IMR-90 (cell line): ENCODE results near the gene RAB3C. TPM values are rescaled to one million over a fixed set of nuclear protein-coding genes. Genes with fewer than 3 reads are reported as not detected.

Experiments
- ATAC-seq: fragments of 200-7000 bp; cut with Tn5 transposase; 2 replicates; pipeline ENCODE4 v1.9.1; 2020; ENCODE audit warnings: low read depth, mild to moderate bottlenecking, moderate library complexity
- BruUV-seq: library from RNA; stranded (reverse); fragments of 400-500 nt; replicated peaks from 2 replicates; lab custom pipeline; 2021; lab: Mats Ljungman, UMichigan
- CTCF ChIA-PET: fragments of 300-600 bp; formaldehyde crosslinking; extraction: SDS; loops from one replicate; lab custom pipeline; 2021; ENCODE audit warnings: antibody characterized with exemption; lab: Yijun Ruan, JAX
- POLR2A ChIA-PET: fragments of 300-600 bp; sonication (Branson Sonifier 250); formaldehyde crosslinking; loops from one replicate; lab custom pipeline; 2022; ENCODE audit warnings: antibody characterized with exemption; ENCODE audit not compliant: unreplicated experiment; lab: Charles Lee
- DNase-seq: peaks from one replicate; pipeline ENCODE4 v3.0.0; 2013
- H2AFZ ChIP-seq: replicated peaks from 2 replicates; pipeline ENCODE3; 2013; ENCODE audit warnings: low read length, mild to moderate bottlenecking; ENCODE audit not compliant: poor library complexity
- H2AK5ac ChIP-seq: 2 replicates; pipeline ENCODE4 v1.6.1; 2013; ENCODE audit warnings: low read depth, low read length, inconsistent platforms
- H2AK9ac ChIP-seq: replicated peaks from 2 replicates; pipeline ENCODE3; 2013; ENCODE audit warnings: mild to moderate bottlenecking, low read depth, low read length, moderate library complexity; ENCODE audit not compliant: poor library complexity
- H2BK120ac ChIP-seq: 2 replicates; pipeline ENCODE4 v1.6.1; 2013; ENCODE audit warnings: low read depth, low read length, inconsistent platforms
- H2BK15ac ChIP-seq: 3 replicates; pipeline ENCODE4 v1.6.1; 2013; ENCODE audit warnings: low read depth, low read length, inconsistent platforms
- H2BK20ac ChIP-seq: 2 replicates; pipeline ENCODE4 v1.6.1; 2013; ENCODE audit warnings: low read depth, mild to moderate bottlenecking, inconsistent platforms, low read length, moderate library complexity
- H2BK5ac ChIP-seq: 2 replicates; pipeline ENCODE4 v1.6.1; 2013; ENCODE audit warnings: mild to moderate bottlenecking, low read depth, low read length, inconsistent platforms; ENCODE audit not compliant: poor library complexity, severe bottlenecking
- H3K14ac ChIP-seq: replicated peaks from 2 replicates; pipeline ENCODE4 v1.6.1; 2013; ENCODE audit warnings: low read depth, low read length, inconsistent platforms
- H3K18ac ChIP-seq: 2 replicates; pipeline ENCODE4 v1.6.1; 2013; ENCODE audit warnings: low read depth, low read length, control low read depth
- H3K23ac ChIP-seq: 2 replicates; pipeline ENCODE4 v1.6.1; 2013; ENCODE audit warnings: low read depth, low read length, inconsistent platforms
- H3K27ac ChIP-seq: 2 replicates; pipeline ENCODE4 v1.5.1; 2013; ENCODE audit warnings: mild to moderate bottlenecking, control low read depth, low read length; ENCODE audit not compliant: insufficient read depth
- H3K27me3 ChIP-seq: 2 replicates; pipeline ENCODE4 v1.6.1; 2013; ENCODE audit warnings: low read length; ENCODE audit not compliant: control insufficient read depth, insufficient read depth
- H3K36me3 ChIP-seq: 2 replicates; pipeline ENCODE4 v1.6.1; 2013; ENCODE audit warnings: low read length, mixed read lengths; ENCODE audit not compliant: control insufficient read depth, insufficient read depth
- H3K4ac ChIP-seq: 2 replicates; pipeline ENCODE4 v1.6.1; 2013; ENCODE audit warnings: low read depth, low read length, inconsistent platforms
- H3K4me1 ChIP-seq: 2 replicates; pipeline ENCODE4 v1.6.1; 2013; ENCODE audit warnings: low read length, mixed read lengths; ENCODE audit not compliant: control insufficient read depth, insufficient read depth
- H3K4me2 ChIP-seq: 2 replicates; pipeline ENCODE4 v1.6.1; 2013; ENCODE audit warnings: low read depth, mild to moderate bottlenecking, control low read depth, low read length, moderate library complexity
- H3K4me3 ChIP-seq: 2 replicates; pipeline ENCODE4 v1.5.1; 2013; ENCODE audit warnings: low read depth, mild to moderate bottlenecking, control low read depth, low read length, moderate library complexity; ENCODE audit not compliant: insufficient read depth
- H3K56ac ChIP-seq: 2 replicates; pipeline ENCODE4 v1.6.1; 2013; ENCODE audit warnings: low read length, inconsistent platforms; ENCODE audit not compliant: insufficient read depth; ENCODE audit errors: extremely low read depth
- H3K79me1 ChIP-seq, 2 experiments: 2 replicates each; pipeline ENCODE4 v1.6.1; 2013; ENCODE audit warnings: low read length in 2 of 2, inconsistent platforms in 1 of 2, low read depth in 1 of 2
- H3K9ac ChIP-seq: 2 replicates; pipeline ENCODE4 v1.6.1; 2013; ENCODE audit warnings: low read depth, low read length, control low read depth
- H3K9me1 ChIP-seq: 2 replicates; pipeline ENCODE4 v1.6.1; 2013; ENCODE audit warnings: low read length, inconsistent platforms; ENCODE audit not compliant: insufficient read depth
- H3K9me3 ChIP-seq: 2 replicates; pipeline ENCODE4 v1.6.1; 2013; ENCODE audit warnings: low read length; ENCODE audit not compliant: control insufficient read depth, insufficient read depth
- H4K20me1 ChIP-seq: 2 replicates; pipeline ENCODE4 v1.6.1; 2013; ENCODE audit warnings: low read length, inconsistent platforms; ENCODE audit not compliant: insufficient read depth
- H4K5ac ChIP-seq: 2 replicates; pipeline ENCODE4 v1.6.1; 2013; ENCODE audit warnings: mild to moderate bottlenecking, low read depth, low read length, control low read depth
- H4K8ac ChIP-seq, 2 experiments: 2 replicates each; pipeline ENCODE4 v1.6.1; 2013; ENCODE audit warnings: low read depth in 2 of 2, low read length in 2 of 2, control low read depth in 1 of 2, inconsistent platforms in 1 of 2
- H4K91ac ChIP-seq: 2 replicates; pipeline ENCODE4 v1.6.1; 2013; ENCODE audit warnings: low read depth, low read length, inconsistent platforms; ENCODE audit not compliant: insufficient read depth
- CHD1 ChIP-seq: IDR thresholded peaks from 2 replicates; pipeline ENCODE4 v1.6.1; 2012; ENCODE audit warnings: low read depth, low read length, improper control_type of control experiment
- FOS ChIP-seq: fragments of 150-350 bp; IDR thresholded peaks from 2 replicates; pipeline ENCODE4 v1.6.1; 2016; ENCODE audit warnings: low read depth, low read length
- MAFK ChIP-seq: IDR thresholded peaks from 2 replicates; pipeline ENCODE4 v1.6.1; 2012; ENCODE audit warnings: low read depth, low read length, improper control_type of control experiment
- MAZ ChIP-seq: IDR thresholded peaks from 2 replicates; pipeline ENCODE4 v1.6.1; 2012; ENCODE audit warnings: low read depth, mild to moderate bottlenecking, low read length, improper control_type of control experiment, moderate library complexity, borderline replicate concordance
- NFE2L2 ChIP-seq: fragments of 150-350 bp; IDR thresholded peaks from 2 replicates; pipeline ENCODE4 v1.6.1; 2016; ENCODE audit warnings: low read depth, mild to moderate bottlenecking, low read length
- POLR2A ChIP-seq: IDR thresholded peaks from 2 replicates; pipeline ENCODE4 v1.6.1; 2012; ENCODE audit warnings: mild to moderate bottlenecking, low read depth, low read length
- SMC3 ChIP-seq: fragments of 150-350 bp; IDR thresholded peaks from 2 replicates; pipeline ENCODE4 v1.6.1; 2016; ENCODE audit warnings: low read depth, mild to moderate bottlenecking, antibody characterized with exemption, low read length, moderate library complexity
- WGBS, 2 experiments: methylation state at CpG; one replicate each; pipeline versions ENCODE4 v1.1.5 to v1.1.7; 2013; ENCODE audit warnings: missing lambda C conversion rate in 2 of 2; ENCODE audit not compliant: insufficient read length in 1 of 2; ENCODE audit errors: extremely low coverage in 2 of 2; 5-methylcytosine and 5-hydroxymethylcytosine counted together
- dilution Hi-C: fragments of 300-500 bp; cut with HindIII; formaldehyde crosslinking; loops from one replicate; pipeline ENCODE4 v1.14.3; 2018; ENCODE audit warnings: low sequenced_read_pairs; ENCODE audit not compliant: unreplicated experiment
- in situ Hi-C: fragments of 300-500 bp; cut with MboI; formaldehyde crosslinking; loops from 3 replicates; pipeline ENCODE4 v1.14.3; 2019; ENCODE audit warnings: low sequenced_read_pairs, inconsistent platforms, mixed read lengths
- intact Hi-C: fragments of 100-400 bp; cut with micrococcal nuclease; formaldehyde crosslinking; loops from 2 replicates; pipeline ENCODE4 v1.10.0; 2022
- polyA plus RNA-seq, 3 experiments: library from polyadenylated mRNA; depleted of rRNA; stranded (reverse); fragments of >200 nt; gene quantifications; 2 replicates each; pipeline ENCODE4 v1.2.3, GENCODE V29; 2012; ENCODE audit warnings: low replicate concordance in 1 of 3
- total RNA-seq: library from RNA; depleted of rRNA; stranded (reverse); fragments of >200 nt; gene quantifications from 2 replicates; pipeline ENCODE4 v1.2.3, GENCODE V29; 2012

RAB3C gene
- total and polyA plus RNA-seq, 2 of the 4 experiments (the other 2 are of a cell fraction) = not detected

GRCh38 chr5:58751222-58751837, 168.5 kb downstream of the RAB3C start:
- in situ Hi-C loops (no loop called here), intact Hi-C loops (no loop called here), dilution Hi-C loops (no loop called here)
- Histone ChIP-seq H2BK20ac (no peak overlapping the region), H3K79me1 (no peaks in the 10 kb centered on the region), H3K14ac (no peak overlapping the region), H3K4me1 (no peaks in the 10 kb centered on the region), H2BK15ac (no peak overlapping the region), H3K9ac (no peak overlapping the region), H3K4ac (no peak overlapping the region), H3K56ac (no peak overlapping the region), H3K23ac (no peak overlapping the region), H4K8ac (no peak overlapping the region), H2AK9ac (no peak overlapping the region), H3K18ac (no peak overlapping the region), H3K9me1 (no peaks in the 10 kb centered on the region), H4K20me1 (no peaks in the 10 kb centered on the region), H3K4me3 (no peak overlapping the region), H3K27me3 (no peaks in the 10 kb centered on the region), H2BK5ac (no peak overlapping the region), H3K4me2 (no peak overlapping the region), H4K5ac (no peak overlapping the region), H4K91ac (no peak overlapping the region), H3K27ac (no peak overlapping the region), H2AFZ (no peak overlapping the region), H2BK120ac (no peak overlapping the region), H3K36me3 (no peaks in the 10 kb centered on the region), H2AK5ac (no peak overlapping the region), H3K9me3 (no peaks in the 10 kb centered on the region)
- WGBS, 2 experiments = no CpG with 5 or more reads among the region's 4 CpGs
- ChIA-PET POLR2A (no interaction called here), CTCF (no interaction called here)
- peak; percentile 23 for DNase-seq
- TF ChIP-seq MAFK (no peak), NFE2L2 (no peak), SMC3 (no peak), MAZ (no peak), CHD1 (no peak), POLR2A (no peak), FOS (no peak)
- ATAC-seq = no peak
- BruUV-seq = no TSS peak
